Mesothelial cell of epicardium (in vitro differentiated cells): ENCODE results near the gene MAP4K1. TPM values are rescaled to one million over a fixed set of nuclear protein-coding genes. Genes with fewer than 3 reads are reported as not detected.

Source experiments
- DNase-seq, 2 experiments: peaks; one replicate each; pipeline ENCODE4 v3.0.0; 2021; ENCODE audit warnings: low spot score in 2 of 2; ENCODE audit not compliant: unreplicated experiment in 2 of 2
- H3K27ac Mint-ChIP-seq: 2 replicates; pipeline ENCODE4 v1.8.0; 2021; ENCODE audit warnings: mixed read lengths
- H3K27me3 Mint-ChIP-seq: 2 replicates; pipeline ENCODE4 v1.8.0; 2021; ENCODE audit warnings: low read depth, mixed read lengths
- H3K36me3 Mint-ChIP-seq: 2 replicates; pipeline ENCODE4 v1.8.0; 2021; ENCODE audit warnings: mixed read lengths
- H3K4me1 Mint-ChIP-seq: 2 replicates; pipeline ENCODE4 v1.8.0; 2021; ENCODE audit warnings: mixed read lengths
- H3K4me3 Mint-ChIP-seq: 2 replicates; pipeline ENCODE4 v1.8.0; 2021; ENCODE audit warnings: mild to moderate bottlenecking, moderate library complexity, mixed read lengths
- H3K9me3 Mint-ChIP-seq: 2 replicates; pipeline ENCODE4 v1.8.0; 2021; ENCODE audit warnings: mixed read lengths
- CTCF ChIP-seq: fragments of 200-600 bp; sonication (generic); IDR thresholded peaks from one replicate; pipeline ENCODE4 v1.5.0; 2021; ENCODE audit warnings: antibody characterized with exemption; ENCODE audit not compliant: unreplicated experiment
- total RNA-seq: library from RNA; stranded (reverse); gene quantifications from 3 replicates; pipeline ENCODE4 v1.2.1, GENCODE V29; 2021

MAP4K1 gene
- total RNA-seq, 1 donor from 2014 or later: 5.6 TPM

GRCh38 chr19:38650172-38650775 is 32.5 kb upstream of the MAP4K1 start:
- DNase-seq: no peak
- TF ChIP-seq CTCF: no peak
- Mint-ChIP-seq H3K27me3 (no peaks in the 10 kb centered on the region), H3K9me3 (no peaks in the 10 kb centered on the region), H3K27ac (peak overlapping the region; percentile 95), H3K36me3 (no peaks in the 10 kb centered on the region), H3K4me3 (peak overlapping the region; percentile 90), H3K4me1 (peaks cover 65% of the 10 kb centered on the region)

GRCh38 chr19:38649305-38650171 is 31.8 kb upstream of the MAP4K1 start:
- Mint-ChIP-seq H3K36me3 (no peaks in the 10 kb centered on the region), H3K4me1 (peaks cover 58% of the 10 kb centered on the region), H3K4me3 (peak overlapping the region; percentile 90), H3K27me3 (no peaks in the 10 kb centered on the region), H3K9me3 (no peaks in the 10 kb centered on the region), H3K27ac (peak overlapping the region; percentile 95)
- no peak for DNase-seq
- TF ChIP-seq CTCF: no peak

- H3K27ac Mint-ChIP-seq: peak overlapping the region; percentile 95
- no peak for DNase-seq
- peak overlapping the region; percentile 90 for H3K4me3 Mint-ChIP-seq
These were observed 31.1 kb upstream of the MAP4K1 start for GRCh38 chr19:38648769-38649304.

GRCh38 chr19:38647966-38648768 is 30.4 kb upstream of the MAP4K1 start:
- H3K36me3 Mint-ChIP-seq: no peaks in the 10 kb centered on the region

More at GRCh38 chr19:38648769-38649304, 31.1 kb upstream of the MAP4K1 start:
- no peaks in the 10 kb centered on the region for H3K27me3 Mint-ChIP-seq
- H3K4me1 Mint-ChIP-seq: peaks cover 52% of the 10 kb centered on the region
- no peak for TF ChIP-seq CTCF
- H3K9me3 Mint-ChIP-seq: no peaks in the 10 kb centered on the region
- H3K36me3 Mint-ChIP-seq: no peaks in the 10 kb centered on the region

More at GRCh38 chr19:38647966-38648768, 30.4 kb upstream of the MAP4K1 start:
- peaks cover 45% of the 10 kb centered on the region for H3K4me1 Mint-ChIP-seq
- H3K27me3 Mint-ChIP-seq: no peaks in the 10 kb centered on the region
- H3K4me3 Mint-ChIP-seq: peak overlapping the region; percentile 90
- TF ChIP-seq CTCF: no peak
- no peaks in the 10 kb centered on the region for H3K9me3 Mint-ChIP-seq
- no peak for DNase-seq
- H3K27ac Mint-ChIP-seq: peak overlapping the region; percentile 95
